ENCODE measurements around the gene SDC1. TPM values are rescaled to one million over a fixed set of nuclear protein-coding genes. Genes with fewer than 3 reads are reported as not detected.
"Not testable (repeated sequence)": the region's sequence is repeated elsewhere in the genome, so short reads cannot be mapped to it uniquely, and the experiment has no call there.

The SDC1 gene
- total RNA-seq, 1 donor from 2014 or later = 184 TPM

GRCh38 chr2:20196657-20197161 is 28.2 kb downstream of the SDC1 start:
- Histone ChIP-seq H3K4me3 (no peak overlapping the region), H3K4me1 (peaks cover 15% of the 10 kb centered on the region), H3K9me3 (no peaks in the 10 kb centered on the region), H3K27me3 (no peaks in the 10 kb centered on the region), H3K27ac (peak overlapping the region; percentile 65), H3K36me3 (no peaks in the 10 kb centered on the region)
- intact Hi-C loops (cut with DNase I) = no loop called here
- DNase-seq (ENCODE audit: extremely low spot score in 2 of 2) = no peak
- peak in 1 of 2 donors; percentile 41 for TF ChIP-seq POLR2AphosphoS5 (IDR thresholded peaks at IDR 0.05; ENCODE audit: insufficient read depth in 1 of 2, low read depth in 1 of 2)
- TF ChIP-seq, protein P1, sequence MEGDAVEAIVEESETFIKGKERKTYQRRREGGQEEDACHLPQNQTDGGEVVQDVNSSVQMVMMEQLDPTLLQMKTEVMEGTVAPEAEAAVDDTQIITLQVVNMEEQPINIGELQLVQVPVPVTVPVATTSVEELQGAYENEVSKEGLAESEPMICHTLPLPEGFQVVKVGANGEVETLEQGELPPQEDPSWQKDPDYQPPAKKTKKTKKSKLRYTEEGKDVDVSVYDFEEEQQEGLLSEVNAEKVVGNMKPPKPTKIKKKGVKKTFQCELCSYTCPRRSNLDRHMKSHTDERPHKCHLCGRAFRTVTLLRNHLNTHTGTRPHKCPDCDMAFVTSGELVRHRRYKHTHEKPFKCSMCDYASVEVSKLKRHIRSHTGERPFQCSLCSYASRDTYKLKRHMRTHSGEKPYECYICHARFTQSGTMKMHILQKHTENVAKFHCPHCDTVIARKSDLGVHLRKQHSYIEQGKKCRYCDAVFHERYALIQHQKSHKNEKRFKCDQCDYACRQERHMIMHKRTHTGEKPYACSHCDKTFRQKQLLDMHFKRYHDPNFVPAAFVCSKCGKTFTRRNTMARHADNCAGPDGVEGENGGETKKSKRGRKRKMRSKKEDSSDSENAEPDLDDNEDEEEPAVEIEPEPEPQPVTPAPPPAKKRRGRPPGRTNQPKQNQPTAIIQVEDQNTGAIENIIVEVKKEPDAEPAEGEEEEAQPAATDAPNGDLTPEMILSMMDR (IDR thresholded peaks at IDR 0.05) = no peak
- no peak for TF ChIP-seq POLR2A (IDR thresholded peaks at IDR 0.05)

DNA sequence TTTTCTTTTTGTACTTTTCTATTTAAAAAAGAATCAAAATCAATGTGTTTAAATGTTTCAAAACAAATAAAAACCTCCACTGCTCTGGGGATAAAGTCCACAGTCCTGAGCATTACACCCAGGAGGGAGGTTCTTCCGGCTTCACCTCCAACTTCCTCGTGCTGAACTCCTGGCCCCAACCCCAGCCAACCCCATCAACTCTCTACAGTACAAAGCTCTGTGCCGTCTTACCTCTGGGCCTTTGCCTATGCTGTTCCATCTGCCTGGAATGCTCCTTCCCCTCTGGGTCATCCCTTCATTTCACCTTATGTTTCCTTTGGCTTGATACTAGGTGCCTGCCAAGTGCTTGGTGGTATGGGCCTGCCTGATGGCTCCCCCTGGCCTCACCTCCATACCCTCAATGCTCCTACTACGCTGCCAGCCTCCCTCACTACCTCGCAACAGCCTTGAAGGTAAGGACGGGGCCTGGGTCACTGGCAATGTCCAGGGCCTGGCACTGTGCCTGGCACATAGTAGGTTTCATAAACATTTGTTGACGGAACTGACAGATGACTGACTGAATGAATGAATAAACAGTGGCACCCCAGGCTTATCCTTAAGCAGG is 28.8 kb downstream of the SDC1 start:
- H3K27me3 ChIP-seq = no peaks in the 10 kb centered on the region
- intact Hi-C loops (cut with DNase I) = no loop called here
- DNase-seq (ENCODE audit: extremely low spot score in 2 of 2) = no peak
- H3K36me3 ChIP-seq = no peaks in the 10 kb centered on the region
- H3K9me3 ChIP-seq = no peaks in the 10 kb centered on the region
- H3K4me1 ChIP-seq = peaks cover 15% of the 10 kb centered on the region
- H3K4me3 ChIP-seq = no peak overlapping the region
- TF ChIP-seq POLR2AphosphoS5 (IDR thresholded peaks at IDR 0.05; ENCODE audit: insufficient read depth in 1 of 2, low read depth in 1 of 2) = no peak
- TF ChIP-seq, protein P1 (IDR thresholded peaks at IDR 0.05) = no peak
- H3K27ac ChIP-seq = peak overlapping the region; percentile 65

DNA sequence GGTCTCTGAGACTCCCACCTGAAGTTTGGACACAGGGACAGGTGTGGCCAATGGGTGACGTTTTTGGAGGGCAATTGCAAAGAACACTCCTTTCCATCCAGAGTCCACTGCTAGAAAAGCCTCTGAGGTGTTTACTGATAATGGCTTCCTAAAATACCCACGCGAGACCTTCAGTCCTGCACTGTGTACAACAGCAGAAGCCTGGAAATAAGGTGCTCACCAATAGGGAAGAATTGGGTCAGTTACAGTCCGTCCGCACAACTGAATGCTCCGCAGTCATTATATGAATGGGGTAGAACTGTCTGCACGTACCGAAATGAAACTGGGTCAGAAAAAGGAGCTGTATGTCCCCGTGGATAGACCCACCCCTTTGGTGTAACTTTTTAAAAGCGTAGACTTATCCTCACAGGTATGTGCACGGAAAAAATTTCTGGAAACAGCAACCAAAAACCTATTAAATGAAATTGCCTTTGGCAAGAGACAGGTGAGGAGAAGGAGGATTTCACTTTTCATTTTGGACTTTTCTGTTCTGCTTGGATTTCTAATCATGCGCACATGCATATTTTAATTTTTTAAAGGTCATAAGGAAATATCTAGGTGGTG is 29.4 kb downstream of the SDC1 start:
- TF ChIP-seq, protein P1 (IDR thresholded peaks at IDR 0.05) = no peak
- no peaks in the 10 kb centered on the region for H3K27me3 ChIP-seq
- intact Hi-C loops (cut with DNase I) = no loop called here
- no peak overlapping the region for H3K4me3 ChIP-seq
- DNase-seq (ENCODE audit: extremely low spot score in 2 of 2) = no peak
- H3K4me1 ChIP-seq = peaks cover 15% of the 10 kb centered on the region
- H3K27ac ChIP-seq = no peak overlapping the region
- H3K9me3 ChIP-seq = no peaks in the 10 kb centered on the region
- H3K36me3 ChIP-seq = no peaks in the 10 kb centered on the region

- DNase-seq (ENCODE audit: extremely low spot score in 2 of 2); intact Hi-C loops (cut with DNase I); H3K27ac ChIP-seq; H3K36me3 ChIP-seq; H3K27me3 ChIP-seq; H3K9me3 ChIP-seq; H3K4me3 ChIP-seq: not testable (repeated sequence)
- H3K4me1 ChIP-seq = peaks cover 15% of the 10 kb centered on the region
Observed at GRCh38 chr2:20195016-20195411, 29.9 kb downstream of the SDC1 start.

GRCh38 chr2:20194097-20195015 is 30.6 kb downstream of the SDC1 start:
- Histone ChIP-seq H3K4me1 (peaks cover 15% of the 10 kb centered on the region), H3K27me3 (no peaks in the 10 kb centered on the region), H3K36me3 (no peaks in the 10 kb centered on the region), H3K9me3 (no peaks in the 10 kb centered on the region), H3K27ac (no peak overlapping the region), H3K4me3 (no peak overlapping the region)
- intact Hi-C loops (cut with DNase I) = no loop called here
- TF ChIP-seq POLR2A (IDR thresholded peaks at IDR 0.05) = no peak
- TF ChIP-seq POLR2AphosphoS5 (IDR thresholded peaks at IDR 0.05; ENCODE audit: insufficient read depth in 1 of 2, low read depth in 1 of 2) = no peak
- TF ChIP-seq, protein P1 (IDR thresholded peaks at IDR 0.05) = no peak
- DNase-seq (ENCODE audit: extremely low spot score in 2 of 2) = no peak

Data from vagina (tissue), 2 donors.